HG03159 (cell line): ENCODE measurements around the gene PKDCC.
"Not testable (repeated sequence)": the region's sequence is repeated elsewhere in the genome, so short reads cannot be mapped to it uniquely, and the experiment has no call there.

ENCODE experiments used
- ATAC-seq: cut with Tn5 transposase; IDR thresholded peaks from one replicate; pipeline ENCODE4 v1.9.1; 2021; ENCODE audit warnings: mild to moderate bottlenecking, moderate library complexity; ENCODE audit not compliant: unreplicated experiment

The PKDCC gene

DNA sequence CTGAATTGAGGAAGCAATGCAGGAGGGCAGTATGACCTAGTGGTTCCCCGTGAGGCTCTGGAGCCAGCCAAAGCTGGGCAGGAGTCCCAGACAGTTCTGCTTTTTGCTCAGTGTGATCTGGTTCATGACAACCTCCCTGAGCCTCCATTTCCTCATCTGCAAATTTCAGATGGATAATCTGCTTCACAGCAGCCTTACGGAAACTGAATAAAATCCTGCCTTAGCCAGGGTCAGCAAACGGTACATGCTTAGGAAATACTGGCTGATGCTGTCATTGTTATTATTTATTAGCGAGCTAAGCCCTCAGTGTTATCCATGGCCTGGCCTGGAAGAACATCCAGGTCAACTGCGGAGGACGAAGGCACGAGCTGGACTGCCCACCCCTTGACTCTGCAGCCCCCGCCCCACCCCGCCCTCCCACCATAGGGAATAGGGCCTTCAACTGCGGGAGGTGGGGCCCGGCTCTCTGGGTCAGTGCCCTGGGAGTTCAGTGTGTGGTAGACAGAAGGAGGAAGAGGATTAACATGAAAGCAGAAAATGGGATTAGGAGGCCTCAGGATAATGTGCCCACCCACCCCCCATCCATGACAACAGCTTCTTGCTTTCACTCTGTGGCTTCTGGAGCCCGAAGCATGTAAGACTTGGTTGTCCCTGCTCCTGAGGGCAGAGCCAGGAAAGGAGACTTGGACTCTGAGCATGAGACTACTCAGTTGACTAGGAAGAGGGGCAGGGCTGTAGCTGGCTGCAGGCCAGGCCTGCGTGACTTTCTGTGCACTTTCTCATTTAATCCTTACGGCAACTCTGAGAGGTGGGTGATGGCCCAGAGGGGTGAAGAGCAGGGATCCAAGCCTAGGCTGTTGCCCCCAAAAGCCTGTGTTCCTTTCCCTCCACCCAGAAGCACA lies 13.1 kb downstream of the PKDCC start:
- no peak for ATAC-seq

DNA sequence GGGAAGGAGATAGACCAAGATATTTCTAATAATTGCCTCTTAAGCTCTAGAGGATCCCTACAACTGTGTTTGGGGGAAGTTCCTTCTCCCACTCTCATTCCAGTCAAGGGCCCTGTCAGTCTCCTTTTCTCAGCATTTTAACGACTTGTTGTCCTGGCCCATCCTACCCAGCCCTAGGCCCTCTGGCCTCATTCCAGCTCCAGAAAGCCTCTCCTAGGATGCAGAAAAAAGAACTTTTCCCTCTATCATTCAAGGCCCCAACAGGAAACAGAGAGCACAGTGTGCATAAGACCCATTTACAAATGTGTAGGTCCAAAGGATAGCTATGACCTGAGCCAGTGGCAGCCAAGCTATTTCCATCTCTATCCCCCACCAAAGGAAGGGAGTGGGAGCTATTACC lies 14.0 kb downstream of the PKDCC start:
- no peak for ATAC-seq

GRCh38 chr2:42063431-42064171 lies 15.8 kb downstream of the PKDCC start:
- no peak for ATAC-seq

- ATAC-seq = no peak
Observed at GRCh38 chr2:42064417-42064942, 16.7 kb downstream of the PKDCC start.

DNA sequence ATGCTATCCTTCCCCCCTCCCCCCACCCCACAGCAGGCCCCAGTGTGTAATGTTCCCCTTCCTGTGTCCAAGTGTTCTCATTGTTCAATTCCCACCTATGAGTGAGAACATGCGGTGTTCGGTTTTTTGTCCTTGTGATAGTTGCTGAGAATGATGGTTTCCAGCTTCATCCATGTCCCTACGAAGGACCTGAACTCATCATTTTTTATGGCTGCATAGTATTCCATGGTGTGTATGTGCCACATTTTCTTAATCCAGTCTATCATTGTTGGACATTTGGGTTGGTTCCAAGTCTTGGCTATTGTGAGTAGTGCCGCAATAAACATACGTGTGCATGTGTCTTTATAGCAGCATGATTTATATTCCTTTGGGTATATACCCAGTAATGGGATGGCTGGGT lies 17.9 kb downstream of the PKDCC start:
- ATAC-seq = not testable (repeated sequence)

- not testable (repeated sequence) for ATAC-seq
Observed at GRCh38 chr2:42067001-42067400, 19.2 kb downstream of the PKDCC start.

GRCh38 chr2:42067521-42067920 lies 19.7 kb downstream of the PKDCC start:
- ATAC-seq = no peak

GRCh38 chr2:42068571-42069178 lies 20.9 kb downstream of the PKDCC start:
- no peak for ATAC-seq

DNA sequence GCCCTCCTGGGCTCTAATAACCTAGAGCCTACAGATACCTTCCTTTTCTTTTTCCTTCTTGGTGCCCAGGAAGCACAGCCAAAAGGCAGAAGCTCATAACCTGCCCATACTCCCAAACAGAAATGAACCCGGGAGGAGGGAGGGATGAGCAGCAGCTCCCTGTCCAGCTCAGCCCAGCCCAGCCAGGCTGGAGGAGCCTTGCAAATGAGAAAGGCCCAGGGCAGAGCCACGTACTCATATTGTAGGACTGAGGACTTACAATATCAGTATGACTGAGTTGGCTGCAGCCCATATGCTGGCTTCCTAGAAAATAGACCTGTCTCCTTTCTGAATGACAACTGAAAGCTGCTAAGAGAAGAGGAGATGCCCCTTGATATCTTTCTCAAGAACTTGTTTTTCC lies 21.7 kb downstream of the PKDCC start:
- ATAC-seq = no peak

GRCh38 chr2:42071791-42072190 lies 24.0 kb downstream of the PKDCC start:
- ATAC-seq = no peak

DNA sequence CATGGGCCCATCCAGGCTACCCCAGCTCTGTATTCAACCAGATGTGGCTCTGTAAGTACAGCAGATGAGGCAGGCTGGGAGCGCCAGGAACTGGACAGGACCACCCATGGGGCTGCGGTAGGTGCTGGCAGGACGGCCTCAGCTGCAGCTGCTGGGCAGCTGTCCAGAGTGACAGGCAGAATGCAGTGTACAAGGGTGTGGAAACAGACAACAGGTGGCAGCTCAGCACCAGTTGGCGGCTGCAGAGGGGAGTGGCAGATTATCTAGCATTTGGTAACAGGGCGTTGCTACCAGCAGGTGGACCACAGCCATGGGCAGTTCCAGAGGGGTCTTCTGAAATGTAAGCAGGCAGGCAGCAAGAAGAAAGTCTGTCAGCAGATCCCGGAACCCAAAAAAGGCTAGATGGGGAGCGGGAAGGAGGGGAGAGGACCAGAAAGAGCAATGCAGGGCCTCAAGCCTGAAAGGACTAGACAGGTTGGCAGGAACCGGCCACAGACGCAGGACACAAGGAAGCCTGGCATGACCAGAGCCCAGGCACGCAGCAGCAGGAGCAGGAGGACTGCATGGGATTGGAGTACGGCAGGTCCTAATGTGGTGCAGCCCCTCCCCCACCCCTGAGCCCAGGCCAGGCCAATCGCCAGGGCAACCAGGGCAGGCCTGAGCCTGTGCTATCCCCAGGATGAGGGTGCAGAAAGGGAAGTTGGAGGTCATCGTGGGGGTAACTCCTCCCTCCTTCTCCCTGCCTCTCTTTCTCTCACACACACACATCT lies 24.7 kb downstream of the PKDCC start:
- no peak for ATAC-seq

GRCh38 chr2:42073739-42074503 lies 26.1 kb downstream of the PKDCC start:
- no peak for ATAC-seq

DNA sequence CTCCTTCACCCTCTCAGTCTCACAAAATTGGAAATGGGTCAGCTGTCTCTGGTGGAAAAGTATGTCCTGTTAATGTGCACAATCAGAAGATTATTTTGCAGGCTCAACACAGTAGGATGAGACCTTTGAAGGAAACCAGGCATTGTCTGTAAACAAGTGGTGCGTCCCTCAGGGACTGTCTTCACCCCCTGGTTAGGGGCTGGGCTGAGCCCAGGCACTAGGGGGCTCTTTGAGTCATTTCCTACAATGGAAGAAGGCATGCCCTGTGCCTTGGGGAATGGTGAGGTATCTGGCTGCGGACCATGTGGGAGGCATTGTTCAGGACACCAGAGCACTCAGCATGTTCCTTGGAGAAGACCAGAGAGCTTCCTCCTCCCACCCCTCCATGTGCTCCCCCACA lies 26.8 kb downstream of the PKDCC start:
- no peak for ATAC-seq

DNA sequence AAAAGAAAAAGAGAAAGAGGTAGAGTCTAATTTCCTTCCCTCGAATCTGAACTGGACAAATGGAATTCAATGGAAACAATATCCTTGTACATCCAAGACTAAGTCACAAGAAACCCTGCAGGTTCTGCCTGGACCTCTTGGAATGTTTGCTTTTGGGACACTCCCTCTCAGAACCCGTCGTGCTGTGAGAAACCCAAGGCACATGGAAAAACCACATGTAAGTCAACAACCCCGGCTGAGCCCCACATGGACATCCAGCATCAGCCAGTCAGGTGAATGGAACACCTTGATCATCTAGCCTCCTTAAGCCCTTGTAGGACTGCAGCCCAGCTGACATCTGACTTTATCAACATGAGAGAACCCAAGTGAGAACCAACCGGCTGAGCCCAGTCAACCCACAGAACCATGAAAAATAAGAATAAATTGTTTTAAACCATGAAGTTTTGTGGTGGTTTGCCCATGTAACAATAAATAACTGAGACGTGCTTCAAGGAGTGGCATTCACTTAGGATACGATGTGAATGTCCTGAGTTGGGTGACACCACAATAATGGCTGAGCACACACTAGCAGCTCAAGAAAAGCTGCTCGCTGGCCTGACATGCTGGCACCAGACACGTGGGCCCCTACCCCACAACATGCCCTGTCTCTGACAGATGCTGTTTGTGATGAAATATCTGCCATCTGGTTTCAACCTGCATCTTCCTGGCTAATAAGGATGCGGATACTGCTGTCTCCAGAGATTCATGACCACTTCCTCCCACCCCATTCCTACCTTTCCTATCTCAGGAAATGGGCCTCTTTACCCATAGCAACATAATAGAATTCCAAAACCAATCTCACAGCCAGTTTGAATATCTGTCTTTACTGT lies 28.8 kb downstream of the PKDCC start:
- ATAC-seq = no peak

GRCh38 chr2:42077343-42077742 lies 29.5 kb downstream of the PKDCC start:
- ATAC-seq = no peak

DNA sequence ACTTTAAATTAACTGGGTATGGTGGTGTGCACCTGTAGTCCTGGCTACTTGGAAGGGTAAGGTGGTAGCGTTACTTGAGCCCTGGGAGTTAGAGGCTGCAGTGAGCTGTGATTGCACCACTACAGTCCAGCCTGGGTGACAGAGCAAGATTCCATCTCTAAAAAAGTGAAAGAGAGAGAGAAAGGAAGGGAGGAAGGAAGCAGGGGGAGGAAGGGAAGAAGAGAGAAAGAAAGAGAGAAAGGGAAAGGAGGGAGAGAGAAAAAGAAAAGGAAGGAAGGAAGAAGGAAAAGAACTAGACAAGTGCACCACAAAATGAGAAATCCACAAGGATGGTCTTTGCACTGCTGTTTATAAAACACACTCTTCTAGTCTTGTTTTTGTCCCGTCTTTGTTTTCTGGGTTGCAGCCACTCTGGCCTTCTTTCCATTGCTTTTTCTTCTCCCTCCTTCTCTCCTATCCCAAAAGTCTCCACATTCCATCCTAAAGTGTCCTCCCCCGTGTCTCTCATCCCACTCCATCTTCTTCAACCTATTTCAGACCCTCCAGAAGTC lies 32.0 kb downstream of the PKDCC start:
- no peak for ATAC-seq

- not testable (repeated sequence) for ATAC-seq
Observed at GRCh38 chr2:42081151-42081550, 33.3 kb downstream of the PKDCC start.

- ATAC-seq = no peak
Observed at GRCh38 chr2:42082016-42082415, 34.2 kb downstream of the PKDCC start.

DNA sequence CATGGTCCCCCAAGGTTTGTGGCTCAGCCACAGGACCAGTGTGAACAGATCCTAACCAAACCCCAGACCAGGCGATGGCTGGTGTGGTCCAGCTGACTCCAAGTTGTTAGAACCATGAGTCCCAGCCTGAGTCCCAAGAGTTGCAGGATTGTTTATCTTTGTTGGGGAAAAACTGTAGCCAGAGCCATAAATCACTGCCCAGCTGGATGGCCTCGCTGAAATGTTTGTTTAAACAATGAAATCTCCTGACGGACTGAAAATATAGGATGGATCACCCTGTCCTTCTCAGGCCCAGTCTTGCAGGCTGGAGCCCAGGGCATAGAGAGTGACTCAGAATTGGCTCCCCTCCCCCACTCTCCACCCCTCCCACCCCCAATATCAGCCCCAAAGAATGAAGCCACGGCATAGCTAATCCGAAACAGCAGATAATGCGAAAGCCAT lies 36.4 kb downstream of the PKDCC start:
- ATAC-seq = no peak
